Measurements from ENCODE around the gene WIZ. TPM values are rescaled to one million over a fixed set of nuclear protein-coding genes. Genes with fewer than 3 reads are reported as not detected.
"Not testable (repeated sequence)": the region's sequence is repeated elsewhere in the genome, so short reads cannot be mapped to it uniquely, and the experiment has no call there.

The WIZ gene
- polyA plus RNA-seq, 1 donor (not counting 4 experiments of a cell fraction or from before 2014, with no cell fraction given): 5.1 TPM

DNA sequence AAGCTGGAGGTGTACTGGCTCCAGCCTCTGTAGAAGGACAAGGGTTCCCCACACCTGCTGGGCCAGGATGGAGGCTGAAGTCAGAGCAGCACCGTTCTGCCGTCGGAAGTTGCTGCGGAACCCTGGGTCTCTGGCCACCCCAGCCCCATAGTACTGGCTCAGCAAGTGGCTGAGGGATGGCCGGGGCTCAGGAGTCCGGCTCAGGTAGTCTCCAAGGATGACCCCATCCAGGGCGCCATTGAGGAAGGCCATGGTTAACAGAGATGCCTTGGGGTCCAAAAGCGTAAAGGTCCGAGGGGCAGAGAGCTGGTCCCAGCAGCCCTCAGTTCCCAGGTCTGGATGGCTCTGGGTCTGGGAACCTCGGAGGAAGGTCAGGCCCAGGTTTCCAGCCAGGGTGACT, 25.9 kb upstream of the WIZ start:
- no peak overlapping the region for H2AFZ ChIP-seq (ENCODE audit: control insufficient read depth, low read length)
- H4K20me1 ChIP-seq (ENCODE audit: control insufficient read depth, extremely low read depth, insufficient read depth, low read length): no peaks in the 10 kb centered on the region
- H3K4me2 ChIP-seq (ENCODE audit: control insufficient read depth, extremely low read depth, insufficient read depth, low read depth, low read length): no peak overlapping the region
- H3K4me1 ChIP-seq (ENCODE audit: control insufficient read depth, extremely low read depth, insufficient read depth, low read length): no peaks in the 10 kb centered on the region
- H3K27ac ChIP-seq (ENCODE audit: control insufficient read depth, insufficient read depth, low read length): no peak overlapping the region
- dilution Hi-C loops (cut with MboI; ENCODE audit: extremely low pct_ligation_motif_present, low sequenced_read_pairs): no loop called here
- no peak for TF ChIP-seq EZH2 (IDR thresholded peaks at IDR 0.05; ENCODE audit: low read length)
- TF ChIP-seq, protein P1, sequence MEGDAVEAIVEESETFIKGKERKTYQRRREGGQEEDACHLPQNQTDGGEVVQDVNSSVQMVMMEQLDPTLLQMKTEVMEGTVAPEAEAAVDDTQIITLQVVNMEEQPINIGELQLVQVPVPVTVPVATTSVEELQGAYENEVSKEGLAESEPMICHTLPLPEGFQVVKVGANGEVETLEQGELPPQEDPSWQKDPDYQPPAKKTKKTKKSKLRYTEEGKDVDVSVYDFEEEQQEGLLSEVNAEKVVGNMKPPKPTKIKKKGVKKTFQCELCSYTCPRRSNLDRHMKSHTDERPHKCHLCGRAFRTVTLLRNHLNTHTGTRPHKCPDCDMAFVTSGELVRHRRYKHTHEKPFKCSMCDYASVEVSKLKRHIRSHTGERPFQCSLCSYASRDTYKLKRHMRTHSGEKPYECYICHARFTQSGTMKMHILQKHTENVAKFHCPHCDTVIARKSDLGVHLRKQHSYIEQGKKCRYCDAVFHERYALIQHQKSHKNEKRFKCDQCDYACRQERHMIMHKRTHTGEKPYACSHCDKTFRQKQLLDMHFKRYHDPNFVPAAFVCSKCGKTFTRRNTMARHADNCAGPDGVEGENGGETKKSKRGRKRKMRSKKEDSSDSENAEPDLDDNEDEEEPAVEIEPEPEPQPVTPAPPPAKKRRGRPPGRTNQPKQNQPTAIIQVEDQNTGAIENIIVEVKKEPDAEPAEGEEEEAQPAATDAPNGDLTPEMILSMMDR (optimal IDR thresholded peaks at IDR 0.05 in 1 of 3, IDR thresholded peaks at IDR 0.05 in 1 of 3, conservative IDR thresholded peaks at IDR 0.05 in 1 of 3; ENCODE audit: extremely low read depth in 1 of 3, insufficient read depth in 2 of 3, low read length in 3 of 3): no peak
- H3K79me2 ChIP-seq (ENCODE audit: control insufficient read depth, insufficient read depth, low read length): no peaks in the 10 kb centered on the region
- no peaks in the 10 kb centered on the region for H3K9me1 ChIP-seq (ENCODE audit: control insufficient read depth, extremely low read depth, insufficient read depth, low read length)
- H3K9ac ChIP-seq (ENCODE audit: control insufficient read depth, extremely low read depth, insufficient read depth, low read length): no peak overlapping the region
- FAIRE-seq (no peak), DNase-seq (ENCODE audit: low read depth, low spot score) (no peak)
- no peak overlapping the region for H3K4me3 ChIP-seq (ENCODE audit: control insufficient read depth in 2 of 3, extremely low read depth in 1 of 3, insufficient read depth in 2 of 3, low read depth in 1 of 3, low read length in 3 of 3)
- no peaks in the 10 kb centered on the region for H3K9me3 ChIP-seq (ENCODE audit: control insufficient read depth, low read depth, low read length)
- no peaks in the 10 kb centered on the region for H3K27me3 ChIP-seq (ENCODE audit: control insufficient read depth, extremely low read depth, insufficient read depth, low read length)
- no peaks in the 10 kb centered on the region for H3K36me3 ChIP-seq (ENCODE audit: control insufficient read depth in 2 of 2, extremely low read depth in 1 of 2, insufficient read depth in 2 of 2, low read length in 2 of 2)

DNA sequence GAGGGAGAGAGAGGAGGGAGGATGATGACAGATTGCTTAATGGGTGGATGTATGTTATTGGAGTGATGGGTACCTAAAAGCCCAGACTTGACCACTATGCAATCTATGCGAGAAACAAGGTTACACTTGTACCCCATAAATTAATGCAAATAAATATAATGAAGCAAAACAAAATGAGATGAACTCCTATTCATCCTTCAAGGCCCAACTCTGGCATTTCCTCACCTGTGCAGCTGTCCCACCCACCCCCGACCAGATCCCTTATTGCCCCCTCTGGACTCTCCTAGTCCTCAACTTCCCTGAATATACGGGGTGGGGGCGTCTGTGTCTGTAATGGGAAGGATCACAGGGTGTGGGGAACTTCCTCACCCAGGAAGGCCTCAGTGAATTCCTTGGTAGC, 25.4 kb upstream of the WIZ start:
- no peak overlapping the region for H3K27ac ChIP-seq (ENCODE audit: control insufficient read depth, insufficient read depth, low read length)
- no peaks in the 10 kb centered on the region for H3K9me1 ChIP-seq (ENCODE audit: control insufficient read depth, extremely low read depth, insufficient read depth, low read length)
- TF ChIP-seq, protein P1 (optimal IDR thresholded peaks at IDR 0.05 in 1 of 3, IDR thresholded peaks at IDR 0.05 in 1 of 3, conservative IDR thresholded peaks at IDR 0.05 in 1 of 3; ENCODE audit: extremely low read depth in 1 of 3, insufficient read depth in 2 of 3, low read length in 3 of 3): no peak
- no peak for TF ChIP-seq EZH2 (IDR thresholded peaks at IDR 0.05; ENCODE audit: low read length)
- no peaks in the 10 kb centered on the region for H4K20me1 ChIP-seq (ENCODE audit: control insufficient read depth, extremely low read depth, insufficient read depth, low read length)
- no peak for FAIRE-seq
- no peaks in the 10 kb centered on the region for H3K36me3 ChIP-seq (ENCODE audit: control insufficient read depth in 2 of 2, extremely low read depth in 1 of 2, insufficient read depth in 2 of 2, low read length in 2 of 2)
- no peak for DNase-seq (ENCODE audit: low read depth, low spot score)
- no peak overlapping the region for H2AFZ ChIP-seq (ENCODE audit: control insufficient read depth, low read length)
- no peaks in the 10 kb centered on the region for H3K4me1 ChIP-seq (ENCODE audit: control insufficient read depth, extremely low read depth, insufficient read depth, low read length)
- dilution Hi-C loops (cut with MboI; ENCODE audit: extremely low pct_ligation_motif_present, low sequenced_read_pairs): no loop called here
- H3K9me3 ChIP-seq (ENCODE audit: control insufficient read depth, low read depth, low read length): no peaks in the 10 kb centered on the region
- no peaks in the 10 kb centered on the region for H3K27me3 ChIP-seq (ENCODE audit: control insufficient read depth, extremely low read depth, insufficient read depth, low read length)
- no peak overlapping the region for H3K4me3 ChIP-seq (ENCODE audit: control insufficient read depth in 2 of 3, extremely low read depth in 1 of 3, insufficient read depth in 2 of 3, low read depth in 1 of 3, low read length in 3 of 3)
- H3K79me2 ChIP-seq (ENCODE audit: control insufficient read depth, insufficient read depth, low read length): no peaks in the 10 kb centered on the region
- no peak overlapping the region for H3K9ac ChIP-seq (ENCODE audit: control insufficient read depth, extremely low read depth, insufficient read depth, low read length)
- no peak overlapping the region for H3K4me2 ChIP-seq (ENCODE audit: control insufficient read depth, extremely low read depth, insufficient read depth, low read depth, low read length)

DNA sequence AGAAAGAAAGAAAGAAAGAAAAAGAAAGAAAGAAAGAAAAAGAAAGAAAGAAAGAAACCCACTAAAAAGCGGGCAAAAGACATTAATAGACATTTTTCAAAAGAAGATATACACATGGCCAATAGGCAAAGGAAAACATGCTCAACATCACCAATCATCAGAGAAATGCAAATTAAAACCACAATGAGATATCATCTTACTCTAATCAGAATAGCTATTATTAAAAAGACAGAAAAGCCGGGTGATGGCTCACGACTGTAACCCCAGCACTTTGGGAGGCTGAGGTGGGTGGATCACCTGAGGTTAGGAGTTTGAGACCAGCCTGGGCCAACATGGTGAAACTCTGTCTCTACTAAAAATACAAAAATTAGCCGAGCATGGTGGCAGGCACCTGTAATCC, 24.1 kb upstream of the WIZ start:
- H2AFZ ChIP-seq (ENCODE audit: control insufficient read depth, low read length); H3K4me2 ChIP-seq (ENCODE audit: control insufficient read depth, extremely low read depth, insufficient read depth, low read depth, low read length); H3K9me3 ChIP-seq (ENCODE audit: control insufficient read depth, low read depth, low read length); FAIRE-seq; H3K79me2 ChIP-seq (ENCODE audit: control insufficient read depth, insufficient read depth, low read length); H4K20me1 ChIP-seq (ENCODE audit: control insufficient read depth, extremely low read depth, insufficient read depth, low read length); dilution Hi-C loops (cut with MboI; ENCODE audit: extremely low pct_ligation_motif_present, low sequenced_read_pairs); H3K27ac ChIP-seq (ENCODE audit: control insufficient read depth, insufficient read depth, low read length); H3K36me3 ChIP-seq (ENCODE audit: control insufficient read depth in 2 of 2, extremely low read depth in 1 of 2, insufficient read depth in 2 of 2, low read length in 2 of 2); H3K9me1 ChIP-seq (ENCODE audit: control insufficient read depth, extremely low read depth, insufficient read depth, low read length); H3K4me3 ChIP-seq (ENCODE audit: control insufficient read depth in 2 of 3, extremely low read depth in 1 of 3, insufficient read depth in 2 of 3, low read depth in 1 of 3, low read length in 3 of 3); H3K4me1 ChIP-seq (ENCODE audit: control insufficient read depth, extremely low read depth, insufficient read depth, low read length); DNase-seq (ENCODE audit: low read depth, low spot score); H3K9ac ChIP-seq (ENCODE audit: control insufficient read depth, extremely low read depth, insufficient read depth, low read length): not testable (repeated sequence)
- peaks cover 12% of the 10 kb centered on the region for H3K27me3 ChIP-seq (ENCODE audit: control insufficient read depth, extremely low read depth, insufficient read depth, low read length)
